Liver (tissue), 9 donors: ENCODE measurements around the gene TUBGCP2. TPM values are rescaled to one million over a fixed set of nuclear protein-coding genes. Genes with fewer than 3 reads are reported as not detected.

ENCODE experiments used
- DNase-seq: peaks from one replicate; pipeline ENCODE4 v3.0.0-alpha.2; 2017; ENCODE audit warnings: low spot score
- H3K27ac ChIP-seq, 2 donors: one replicate each; pipeline ENCODE4 v1.7.0; 2013; ENCODE audit warnings: inconsistent platforms in 2 of 2, low read length in 2 of 2, control low read depth in 1 of 2, low read depth in 1 of 2, mild to moderate bottlenecking in 1 of 2
- H3K27me3 ChIP-seq, 4 donors: one replicate each; pipeline versions ENCODE4 v1.6.1 to v1.7.0; 2013; ENCODE audit warnings: low read length in 3 of 4, inconsistent platforms in 1 of 4, mild to moderate bottlenecking in 1 of 4, moderate library complexity in 1 of 4; ENCODE audit not compliant: control insufficient read depth in 4 of 4, insufficient read depth in 4 of 4
- H3K36me3 ChIP-seq, 4 donors: one replicate each; pipeline versions ENCODE4 v1.6.1 to v1.7.0; 2013; ENCODE audit warnings: low read length in 3 of 4, mild to moderate bottlenecking in 3 of 4, low read depth in 1 of 4, moderate library complexity in 1 of 4; ENCODE audit not compliant: control insufficient read depth in 4 of 4, insufficient read depth in 3 of 4
- H3K4me1 ChIP-seq, 4 donors: one replicate each; pipeline versions ENCODE4 v1.6.1 to v1.7.0; 2013; ENCODE audit warnings: low read length in 3 of 4, mild to moderate bottlenecking in 3 of 4, moderate library complexity in 1 of 4; ENCODE audit not compliant: control insufficient read depth in 4 of 4, insufficient read depth in 4 of 4
- H3K4me3 ChIP-seq, 3 donors: one replicate each; pipeline versions ENCODE4 v1.6.1 to v1.7.0; 2013; ENCODE audit warnings: low read length in 3 of 3, control low read depth in 1 of 3, low read depth in 1 of 3, mild to moderate bottlenecking in 1 of 3
- H3K9ac ChIP-seq, 2 donors: one replicate each; pipeline ENCODE4 v1.7.0; 2013; ENCODE audit warnings: low read length in 2 of 2, mild to moderate bottlenecking in 2 of 2, moderate library complexity in 2 of 2, control low read depth in 1 of 2, low read depth in 1 of 2
- H3K9me3 ChIP-seq, 4 donors: one replicate each; pipeline versions ENCODE4 v1.6.1 to v1.7.0; 2013; ENCODE audit warnings: low read length in 3 of 4; ENCODE audit not compliant: control insufficient read depth in 4 of 4
- ATF3 ChIP-seq: IDR thresholded peaks from 2 replicates; pipeline ENCODE4 v1.6.1; 2016; ENCODE audit warnings: antibody characterized with exemption
- EGR1 ChIP-seq, 2 donors: IDR thresholded peaks; 2 replicates each; pipeline ENCODE4 v1.6.1; 2016 to 2018; ENCODE audit warnings: antibody characterized with exemption in 2 of 2, low read depth in 2 of 2
- FOXA2 ChIP-seq: IDR thresholded peaks from 2 replicates; pipeline ENCODE4 v1.6.1; 2016; ENCODE audit warnings: antibody characterized with exemption
- HNF4A ChIP-seq, 2 donors: conservative IDR thresholded peaks; 2 replicates each; pipeline ENCODE4 v1.6.1; 2016; ENCODE audit warnings: antibody characterized with exemption in 2 of 2, mild to moderate bottlenecking in 2 of 2
- HNF4G ChIP-seq: IDR thresholded peaks from 2 replicates; pipeline ENCODE4 v1.6.1; 2016; ENCODE audit warnings: antibody characterized with exemption
- NR2F2 ChIP-seq: IDR thresholded peaks from 2 replicates; pipeline ENCODE4 v1.6.1; 2016; ENCODE audit warnings: antibody characterized with exemption
- RXRA ChIP-seq, 2 donors: IDR thresholded peaks; 2 replicates each; pipeline ENCODE4 v1.6.1; 2017 to 2018; ENCODE audit warnings: antibody characterized with exemption in 2 of 2, mild to moderate bottlenecking in 1 of 2
- WGBS: extraction: QIAGEN DNeasy Blood & Tissue Kit; methylation state at CpG from one replicate; pipeline ENCODE4 v1.1.7; 2013; 5-methylcytosine and 5-hydroxymethylcytosine counted together
- polyA plus RNA-seq, 2 donors: library from polyadenylated mRNA; stranded (reverse) in 1 of 2; unstranded in 1 of 2; fragments of 200-250 nt in 1 of 2; fragments of >200 nt in 1 of 2; fragmentation: Nextera tagmentation in 1 of 2; extraction: Ambion mirVana in 1 of 2; gene quantifications; one replicate each; pipeline versions ENCODE4 v1.2.1 to v1.2.3, GENCODE V29; 2013 to 2015
- total RNA-seq, 2 donors: library from RNA; depleted of rRNA; stranded (reverse); fragments of >200 nt; gene quantifications; one replicate each; pipeline ENCODE4 v1.2.3, GENCODE V29; 2014
- TF ChIP-seq, protein P1 (sequence below): IDR thresholded peaks from 2 replicates; pipeline ENCODE4 v1.6.1; 2016; ENCODE audit warnings: antibody characterized with exemption
- TF ChIP-seq, protein P2 (sequence below): IDR thresholded peaks from 2 replicates; pipeline ENCODE4 v1.6.1; 2016; ENCODE audit warnings: antibody characterized with exemption, mild to moderate bottlenecking
- donor health status: healthy.
- donor health status: healthy.
- donor health status: healthy.
- donor health status: healthy.
- donor health status: healthy.

Gene TUBGCP2
- total and polyA plus RNA-seq, 4 donors: 18.8 to 32.4 (median 27.6) TPM

DNA sequence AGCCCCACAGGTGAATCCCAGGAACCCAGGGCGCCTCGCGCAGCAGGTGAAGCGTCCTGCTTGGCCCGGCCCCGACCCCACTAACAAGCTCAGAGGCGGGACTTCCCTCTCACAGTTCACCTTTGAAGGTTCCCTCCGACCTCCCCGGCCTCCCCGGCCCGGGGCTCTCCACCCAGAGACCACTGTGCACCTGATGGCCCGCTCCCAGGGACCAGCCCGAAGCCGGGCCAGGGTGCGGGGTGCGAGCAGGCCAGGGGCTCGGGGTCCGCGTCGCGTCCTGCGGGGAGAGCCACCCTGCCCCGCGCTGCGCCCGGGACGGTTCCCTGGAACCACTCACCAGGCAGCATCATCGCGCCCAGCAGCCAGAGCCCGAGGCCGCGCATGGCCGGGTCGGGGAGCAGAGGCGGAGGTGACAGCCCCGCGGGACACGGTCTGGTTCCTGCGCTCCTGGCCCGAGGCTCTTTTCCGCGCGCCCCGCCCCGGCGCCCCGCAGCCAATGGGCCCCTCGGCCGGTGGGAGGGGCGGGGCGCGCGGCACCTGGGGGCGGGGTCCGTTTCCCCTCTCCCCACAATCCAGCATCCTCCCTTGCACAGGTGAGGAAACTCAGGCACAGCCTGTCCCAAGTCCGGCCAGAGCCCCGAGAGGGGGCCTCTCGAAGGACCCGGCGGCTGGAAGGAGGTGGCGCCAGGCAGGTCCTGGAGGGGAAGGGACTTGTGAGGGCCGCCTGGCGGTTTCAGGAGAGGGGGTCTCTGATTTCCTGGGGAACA is 32.1 kb downstream of the TUBGCP2 start, which contains the start of gene ADAM8:
ADAM8 (minus strand) TSS at position 434 of the 767 bp plus-strand sequence; CDS start at position 383, 51 bp downstream.
- DNase-seq: no peak
- peaks cover 12 to 36% (median 27%) of the 10 kb centered on the region in 4 donors for H3K4me1 ChIP-seq
- H3K4me3 ChIP-seq: peak within 1 kb of the TSS in 1 of 3 donors; percentile 16

GRCh38 chr10:133276100-133276434 is 32.6 kb downstream of the TUBGCP2 start:
- H3K9ac ChIP-seq: peak overlapping the region in 1 of 2 donors; percentile 53
- DNase-seq: no peak
- H3K4me1 ChIP-seq: peaks cover 12 to 36% (median 27%) of the 10 kb centered on the region in 4 donors

More for the DNA sequence above, 32.1 kb downstream of the TUBGCP2 start, which contains the start of gene ADAM8:
- TF ChIP-seq, protein P1, sequence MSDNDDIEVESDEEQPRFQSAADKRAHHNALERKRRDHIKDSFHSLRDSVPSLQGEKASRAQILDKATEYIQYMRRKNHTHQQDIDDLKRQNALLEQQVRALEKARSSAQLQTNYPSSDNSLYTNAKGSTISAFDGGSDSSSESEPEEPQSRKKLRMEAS: no peak
- TF ChIP-seq EGR1 (IDR thresholded peaks at IDR 0.05; ENCODE audit: low read depth in 2 of 2): no peak
- TF ChIP-seq HNF4G: no peak
- no peak for TF ChIP-seq ATF3
- TF ChIP-seq NR2F2: no peak
- TF ChIP-seq, protein P2, sequence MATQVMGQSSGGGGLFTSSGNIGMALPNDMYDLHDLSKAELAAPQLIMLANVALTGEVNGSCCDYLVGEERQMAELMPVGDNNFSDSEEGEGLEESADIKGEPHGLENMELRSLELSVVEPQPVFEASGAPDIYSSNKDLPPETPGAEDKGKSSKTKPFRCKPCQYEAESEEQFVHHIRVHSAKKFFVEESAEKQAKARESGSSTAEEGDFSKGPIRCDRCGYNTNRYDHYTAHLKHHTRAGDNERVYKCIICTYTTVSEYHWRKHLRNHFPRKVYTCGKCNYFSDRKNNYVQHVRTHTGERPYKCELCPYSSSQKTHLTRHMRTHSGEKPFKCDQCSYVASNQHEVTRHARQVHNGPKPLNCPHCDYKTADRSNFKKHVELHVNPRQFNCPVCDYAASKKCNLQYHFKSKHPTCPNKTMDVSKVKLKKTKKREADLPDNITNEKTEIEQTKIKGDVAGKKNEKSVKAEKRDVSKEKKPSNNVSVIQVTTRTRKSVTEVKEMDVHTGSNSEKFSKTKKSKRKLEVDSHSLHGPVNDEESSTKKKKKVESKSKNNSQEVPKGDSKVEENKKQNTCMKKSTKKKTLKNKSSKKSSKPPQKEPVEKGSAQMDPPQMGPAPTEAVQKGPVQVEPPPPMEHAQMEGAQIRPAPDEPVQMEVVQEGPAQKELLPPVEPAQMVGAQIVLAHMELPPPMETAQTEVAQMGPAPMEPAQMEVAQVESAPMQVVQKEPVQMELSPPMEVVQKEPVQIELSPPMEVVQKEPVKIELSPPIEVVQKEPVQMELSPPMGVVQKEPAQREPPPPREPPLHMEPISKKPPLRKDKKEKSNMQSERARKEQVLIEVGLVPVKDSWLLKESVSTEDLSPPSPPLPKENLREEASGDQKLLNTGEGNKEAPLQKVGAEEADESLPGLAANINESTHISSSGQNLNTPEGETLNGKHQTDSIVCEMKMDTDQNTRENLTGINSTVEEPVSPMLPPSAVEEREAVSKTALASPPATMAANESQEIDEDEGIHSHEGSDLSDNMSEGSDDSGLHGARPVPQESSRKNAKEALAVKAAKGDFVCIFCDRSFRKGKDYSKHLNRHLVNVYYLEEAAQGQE: no peak
- no peak for TF ChIP-seq RXRA (IDR thresholded peaks at IDR 0.05)
- Histone ChIP-seq H3K9me3 (no peaks in the 10 kb centered on the region), H3K36me3 (peaks cover 3 to 16% (median 5%) of the 10 kb centered on the region in 4 donors), H3K27me3 (no peaks in the 10 kb centered on the region), H3K9ac (peak within 1 kb of the TSS in 1 of 2 donors; percentile 53), H3K27ac (peak within 1 kb of the TSS; percentile 64 to 84)
- WGBS: 22% methylated on average over 63 of the region's 63 CpGs

More at GRCh38 chr10:133276100-133276434, 32.6 kb downstream of the TUBGCP2 start:
- Histone ChIP-seq H3K27ac (peak overlapping the region; percentile 35 to 54), H3K4me3 (peak overlapping the region in 1 of 3 donors; percentile 16), H3K9me3 (no peaks in the 10 kb centered on the region), H3K27me3 (no peaks in the 10 kb centered on the region), H3K36me3 (peaks cover 0 to 15% (median 3%) of the 10 kb centered on the region in 4 donors)
- WGBS: 62% methylated on average over 6 of the region's 6 CpGs
- TF ChIP-seq RXRA (IDR thresholded peaks at IDR 0.05): no peak
- TF ChIP-seq EGR1 (IDR thresholded peaks at IDR 0.05; ENCODE audit: low read depth in 2 of 2): no peak
- TF ChIP-seq FOXA2: no peak
- no peak for TF ChIP-seq HNF4A (conservative IDR thresholded peaks at IDR 0.05)
- TF ChIP-seq, protein P2: no peak
